ENCODE measurements around the gene SLC5A2.
A peak's percentile ranks its signal among the peaks of the same experiment; 100 is the strongest.

DNA sequence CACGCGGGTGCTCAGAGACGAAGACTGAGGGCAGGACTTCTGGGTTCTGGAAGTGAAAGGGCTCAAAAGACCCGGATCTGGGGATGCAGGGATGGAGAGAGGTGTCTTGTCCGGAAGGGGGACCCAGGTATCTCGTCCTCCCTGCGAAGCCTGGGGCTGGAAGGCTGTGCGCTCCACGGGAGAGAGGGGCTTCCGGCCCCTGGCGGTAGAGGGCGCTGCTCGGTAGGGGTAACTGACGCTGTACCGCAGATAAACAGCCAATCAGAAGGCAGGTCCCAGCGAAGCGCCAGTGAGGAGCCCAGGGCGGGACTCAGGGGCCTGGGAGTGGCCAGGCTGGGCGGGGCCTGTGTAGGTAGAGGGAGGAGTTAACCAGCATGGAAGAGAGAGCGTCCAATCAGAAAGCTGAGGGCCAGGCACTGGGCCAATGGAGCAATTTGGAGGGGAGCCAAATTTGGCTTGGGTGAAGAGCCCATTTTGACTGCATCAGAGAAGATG, 10.2 kb upstream of the SLC5A2 start:
- TF ChIP-seq PATZ1 (CRISPR knock-in tag; IDR thresholded peaks at IDR 0.05; ENCODE audit: borderline replicate concordance) (no peak), GLIS3 (CRISPR knock-in tag; IDR thresholded peaks at IDR 0.05) (0 out of 2 replicates have a peak, but pooled peaks have one; percentile 20), ISL1 (CRISPR knock-in tag; IDR thresholded peaks at IDR 0.05) (no peak), RARB (CRISPR knock-in tag; IDR thresholded peaks at IDR 0.05) (no peak), ZFP30 (CRISPR knock-in tag; IDR thresholded peaks at IDR 0.05) (0 out of 2 replicates have a peak, but pooled peaks have one; percentile 33), ZFP3 (CRISPR knock-in tag; IDR thresholded peaks at IDR 0.05) (peak; percentile 85), POU6F1 (CRISPR knock-in tag; IDR thresholded peaks at IDR 0.05; ENCODE audit: borderline replicate concordance, low read depth) (no peak), CSDC2 (CRISPR knock-in tag; IDR thresholded peaks at IDR 0.05) (peak; percentile 93), SNAI2 (CRISPR knock-in tag; IDR thresholded peaks at IDR 0.05) (peak; percentile 71; the same call in 1 of the 2 replicates), ZNF565 (CRISPR knock-in tag; conservative IDR thresholded peaks at IDR 0.05; ENCODE audit: low read depth) (peak; percentile 71; the same call in 1 of the 2 replicates), TSHZ2 (CRISPR knock-in tag; IDR thresholded peaks at IDR 0.05) (peak; percentile 74), ARNTL (CRISPR knock-in tag; IDR thresholded peaks at IDR 0.05; ENCODE audit: borderline replicate concordance, low read depth) (no peak), PPARA (CRISPR knock-in tag; IDR thresholded peaks at IDR 0.05; ENCODE audit: borderline replicate concordance) (no peak)
- TF ChIP-seq, protein P1, sequence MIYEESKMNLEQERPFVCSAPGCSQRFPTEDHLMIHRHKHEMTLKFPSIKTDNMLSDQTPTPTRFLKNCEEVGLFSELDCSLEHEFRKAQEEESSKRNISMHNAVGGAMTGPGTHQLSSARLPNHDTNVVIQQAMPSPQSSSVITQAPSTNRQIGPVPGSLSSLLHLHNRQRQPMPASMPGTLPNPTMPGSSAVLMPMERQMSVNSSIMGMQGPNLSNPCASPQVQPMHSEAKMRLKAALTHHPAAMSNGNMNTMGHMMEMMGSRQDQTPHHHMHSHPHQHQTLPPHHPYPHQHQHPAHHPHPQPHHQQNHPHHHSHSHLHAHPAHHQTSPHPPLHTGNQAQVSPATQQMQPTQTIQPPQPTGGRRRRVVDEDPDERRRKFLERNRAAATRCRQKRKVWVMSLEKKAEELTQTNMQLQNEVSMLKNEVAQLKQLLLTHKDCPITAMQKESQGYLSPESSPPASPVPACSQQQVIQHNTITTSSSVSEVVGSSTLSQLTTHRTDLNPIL (CRISPR knock-in tag; IDR thresholded peaks at IDR 0.05; ENCODE audit: low read depth), result no peak

All from SK-N-SH treated with all-trans-retinoic acid at 6 μM for 48 hours (cell line).